Measurements from ENCODE around the gene MME.

- TF ChIP-seq CTCF (IDR thresholded peaks at IDR 0.05) (no peak), POLR2A (IDR thresholded peaks at IDR 0.05) (no peak)
Observed at GRCh38 chr3:155228676-155229075, 148.6 kb downstream of the MME start.

Data from uterus (tissue), 2 donors.